Stomach (tissue), 4 donors: ENCODE measurements around the gene SLC66A1.

ENCODE experiments used
- CTCF ChIP-seq, 7 experiments: fragments of 450-650 bp in 4 of 7; fragments of 200-600 bp in 3 of 7; sonication (generic) in 3 of 7; IDR thresholded peaks; one replicate each; pipeline ENCODE4 v1.5.1; 2016 to 2019; ENCODE audit warnings: antibody characterized with exemption in 7 of 7, control low read depth in 2 of 7, mild to moderate bottlenecking in 1 of 7
- EP300 ChIP-seq: sonication (generic); formaldehyde crosslinking; IDR thresholded peaks from one replicate; pipeline ENCODE4 v1.6.1; 2017; ENCODE audit warnings: antibody characterized with exemption
- POLR2A ChIP-seq, 4 donors: fragments of 450-650 bp; IDR thresholded peaks; one replicate each; pipeline ENCODE4 v1.6.1; 2016; ENCODE audit warnings: antibody characterized with exemption in 4 of 4, control low read depth in 2 of 4, mild to moderate bottlenecking in 1 of 4, moderate library complexity in 1 of 4
- POLR2AphosphoS5 ChIP-seq, 3 donors: sonication (generic); formaldehyde crosslinking; IDR thresholded peaks; one replicate each; pipeline ENCODE4 v1.6.1; 2016; ENCODE audit warnings: antibody characterized with exemption in 3 of 3

GRCh38 chr1:19325368-19325957 is 13.3 kb downstream of the SLC66A1 start:
- TF ChIP-seq CTCF (IDR thresholded peaks at IDR 0.05) (no peak), EP300 (no peak), POLR2A (IDR thresholded peaks at IDR 0.05) (no peak), POLR2AphosphoS5 (IDR thresholded peaks at IDR 0.05) (no peak)
